CD4-positive, CD25-positive, alpha-beta regulatory T cell (primary cell): ENCODE data around the gene ZFC3H1. TPM values are rescaled to one million over a fixed set of nuclear protein-coding genes. Genes with fewer than 3 reads are reported as not detected.

Source experiments
- ATAC-seq, 2 donors: fragments of 150-1000 bp; cut with Tn5 transposase; one replicate each; pipeline ENCODE4 v1.10.0; 2021; ENCODE audit warnings: low read depth in 2 of 2, moderate number of reproducible peaks in 2 of 2, moderate library complexity in 1 of 2
- DNase-seq, 3 donors: peaks; one replicate each; pipeline versions ENCODE4 v3.0.0 to v3.0.0-alpha.2; 2012 to 2022; ENCODE audit warnings: mixed read lengths in 1 of 3
- H3K27ac ChIP-seq: one replicate; pipeline ENCODE4 v1.7.0; 2013; ENCODE audit warnings: mild to moderate bottlenecking, low read length; ENCODE audit not compliant: insufficient read depth, poor library complexity, severe bottlenecking
- H3K27me3 ChIP-seq: one replicate; pipeline ENCODE4 v1.7.0; 2013; ENCODE audit warnings: low read length; ENCODE audit not compliant: control insufficient read depth, insufficient read depth
- H3K36me3 ChIP-seq: one replicate; pipeline ENCODE4 v1.7.0; 2013; ENCODE audit warnings: mild to moderate bottlenecking, low read length, moderate library complexity; ENCODE audit not compliant: control insufficient read depth, insufficient read depth
- H3K4me1 ChIP-seq: 2 replicates; pipeline ENCODE4 v1.7.0; 2013; ENCODE audit warnings: mild to moderate bottlenecking, low read length; ENCODE audit not compliant: insufficient read depth, control insufficient read depth, poor library complexity, severe bottlenecking
- H3K4me3 ChIP-seq: one replicate; pipeline ENCODE4 v1.7.0; 2013; ENCODE audit warnings: low read depth, mild to moderate bottlenecking, low read length, moderate library complexity
- H3K9me3 ChIP-seq, 2 experiments: 1 replicate in 1 of 2; 2 replicates in 1 of 2; pipeline ENCODE4 v1.7.0; 2013; ENCODE audit warnings: low read length in 2 of 2, mild to moderate bottlenecking in 1 of 2, moderate library complexity in 1 of 2; ENCODE audit not compliant: control insufficient read depth in 2 of 2
- H3K27ac Mint-ChIP-seq, 3 donors: one replicate each; pipeline ENCODE4 v1.8.0; 2020 to 2022; ENCODE audit warnings: mild to moderate bottlenecking in 3 of 3, mixed read lengths in 3 of 3, moderate library complexity in 2 of 3
- H3K27me3 Mint-ChIP-seq: one replicate; pipeline ENCODE4 v1.8.0; 2022; ENCODE audit warnings: mild to moderate bottlenecking, mixed read lengths
- H3K36me3 Mint-ChIP-seq: one replicate; pipeline ENCODE4 v1.8.0; 2020; ENCODE audit warnings: mixed read lengths
- H3K4me1 Mint-ChIP-seq, 4 donors: one replicate each; pipeline ENCODE4 v1.8.0; 2020 to 2022; ENCODE audit warnings: mixed read lengths in 4 of 4, mild to moderate bottlenecking in 1 of 4
- H3K4me3 Mint-ChIP-seq, 4 donors: one replicate each; pipeline ENCODE4 v1.8.0; 2020 to 2022; ENCODE audit warnings: mild to moderate bottlenecking in 4 of 4, mixed read lengths in 4 of 4, moderate library complexity in 3 of 4
- H3K9me3 Mint-ChIP-seq, 7 donors: one replicate each; pipeline ENCODE4 v1.8.0; 2020 to 2022; ENCODE audit warnings: mixed read lengths in 7 of 7, mild to moderate bottlenecking in 3 of 7, moderate library complexity in 2 of 7
- polyA plus RNA-seq, 4 donors: library from polyadenylated mRNA; unstranded; fragments of 300-500 nt; fragmentation: Illumina TruSeq; gene quantifications; one replicate each; pipeline ENCODE4 v1.2.3, GENCODE V29; 2021
- total RNA-seq: library from RNA; stranded (reverse); gene quantifications from one replicate; pipeline ENCODE4 v1.2.3, GENCODE V29; 2022

Gene ZFC3H1
- total and polyA plus RNA-seq, 5 donors from 2014 or later: 20.0 to 155 (median 29.1) TPM

- no peaks in the 10 kb centered on the region for H3K27me3 ChIP-seq
- H3K4me1 ChIP-seq: no peaks in the 10 kb centered on the region
- ATAC-seq: no peak
- H3K27me3 Mint-ChIP-seq: no peaks in the 10 kb centered on the region
- H3K4me1 Mint-ChIP-seq: peaks cover 11 to 27% (median 23%) of the 10 kb centered on the region in 4 donors
- DNase-seq: no peak
- H3K4me3 Mint-ChIP-seq: no peak overlapping the region
- no peak overlapping the region for H3K4me3 ChIP-seq
- H3K27ac Mint-ChIP-seq: peak overlapping the region in 1 of 3 donors; percentile 76
- no peak overlapping the region for H3K27ac ChIP-seq
- no peaks in the 10 kb centered on the region for H3K9me3 ChIP-seq
- H3K36me3 Mint-ChIP-seq: peaks cover 47% of the 10 kb centered on the region
- no peaks in the 10 kb centered on the region for H3K9me3 Mint-ChIP-seq
- peaks cover 97% of the 10 kb centered on the region for H3K36me3 ChIP-seq
These were observed 36.9 kb downstream of the ZFC3H1 start for GRCh38 chr12:71626768-71627167.

DNA sequence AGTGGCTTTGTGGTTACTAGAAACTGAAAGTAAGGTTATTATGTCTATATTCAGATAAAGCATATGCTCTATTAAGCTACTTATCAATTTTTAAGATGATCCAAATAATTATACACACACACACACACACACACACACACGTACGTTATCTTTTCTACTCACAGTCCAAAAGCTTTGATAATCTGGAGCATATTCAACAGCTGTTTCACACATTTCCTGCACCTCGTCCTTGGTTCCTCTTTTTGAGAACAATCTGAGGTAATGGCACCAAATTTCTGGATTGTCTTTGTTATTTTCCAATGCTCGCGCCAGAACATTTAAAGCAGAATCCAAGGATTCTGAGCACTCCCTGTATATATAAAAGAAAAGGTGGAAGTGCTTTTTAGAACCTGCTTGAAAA lies 37.5 kb downstream of the ZFC3H1 start:
- DNase-seq (peak in 1 of 3 donors; percentile 15), ATAC-seq (no peak)
- Histone ChIP-seq H3K4me1 (no peaks in the 10 kb centered on the region), H3K27me3 (no peaks in the 10 kb centered on the region), H3K4me3 (peak overlapping the region; percentile 22), H3K36me3 (peaks cover 94% of the 10 kb centered on the region), H3K9me3 (no peaks in the 10 kb centered on the region), H3K27ac (no peak overlapping the region)
- peaks cover 51% of the 10 kb centered on the region for H3K36me3 Mint-ChIP-seq
- H3K4me3 Mint-ChIP-seq: peak overlapping the region in 1 of 4 donors; percentile 3
- H3K27ac Mint-ChIP-seq: peak overlapping the region; percentile 28 to 76 (median 65)
- no peaks in the 10 kb centered on the region for H3K9me3 Mint-ChIP-seq
- H3K27me3 Mint-ChIP-seq: no peaks in the 10 kb centered on the region
- H3K4me1 Mint-ChIP-seq: peaks cover 11 to 30% (median 24%) of the 10 kb centered on the region in 4 donors

GRCh38 chr12:71625476-71625875 lies 38.2 kb downstream of the ZFC3H1 start:
- ATAC-seq (no peak), DNase-seq (no peak)
- H3K9me3 Mint-ChIP-seq: no peaks in the 10 kb centered on the region
- H3K4me1 ChIP-seq: no peaks in the 10 kb centered on the region
- no peaks in the 10 kb centered on the region for H3K9me3 ChIP-seq
- peaks cover 95% of the 10 kb centered on the region for H3K36me3 ChIP-seq
- H3K36me3 Mint-ChIP-seq: peaks cover 53% of the 10 kb centered on the region
- H3K27me3 ChIP-seq: no peaks in the 10 kb centered on the region
- H3K27me3 Mint-ChIP-seq: no peaks in the 10 kb centered on the region
- peak overlapping the region; percentile 22 for H3K4me3 ChIP-seq
- no peak overlapping the region for H3K27ac Mint-ChIP-seq
- H3K4me3 Mint-ChIP-seq: no peak overlapping the region
- H3K27ac ChIP-seq: no peak overlapping the region
- H3K4me1 Mint-ChIP-seq: peaks cover 17 to 36% (median 24%) of the 10 kb centered on the region in 4 donors

DNA sequence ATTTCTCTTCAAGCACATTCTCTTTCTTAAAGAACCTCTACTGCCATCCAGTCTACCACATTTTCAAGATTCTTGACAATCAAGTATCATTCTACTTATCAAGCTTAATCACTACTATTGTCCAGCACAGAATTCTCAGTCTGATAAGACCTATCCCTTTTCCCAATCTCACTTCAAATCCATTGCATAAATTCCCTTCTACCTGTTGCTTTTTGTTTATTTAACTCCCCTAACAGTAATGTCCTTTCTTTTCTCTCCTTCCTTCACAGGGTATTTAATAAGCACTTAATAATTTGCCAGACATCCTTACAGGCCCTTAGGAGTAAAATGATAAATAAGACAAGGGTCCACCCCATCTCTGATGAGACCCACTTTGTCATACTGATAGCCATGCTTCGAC lies 41.7 kb downstream of the ZFC3H1 start:
- H3K9me3 Mint-ChIP-seq: no peaks in the 10 kb centered on the region
- peaks cover 21 to 30% (median 26%) of the 10 kb centered on the region in 4 donors for H3K4me1 Mint-ChIP-seq
- Histone ChIP-seq H3K9me3 (no peaks in the 10 kb centered on the region), H3K36me3 (peaks cover 93% of the 10 kb centered on the region), H3K27me3 (no peaks in the 10 kb centered on the region), H3K4me1 (no peaks in the 10 kb centered on the region), H3K27ac (no peak overlapping the region), H3K4me3 (no peak overlapping the region)
- no peaks in the 10 kb centered on the region for H3K27me3 Mint-ChIP-seq
- H3K27ac Mint-ChIP-seq: peak overlapping the region in 1 of 3 donors; percentile 2
- H3K36me3 Mint-ChIP-seq: peaks cover 58% of the 10 kb centered on the region
- H3K4me3 Mint-ChIP-seq: no peak overlapping the region
- no peak for ATAC-seq
- no peak for DNase-seq

DNA sequence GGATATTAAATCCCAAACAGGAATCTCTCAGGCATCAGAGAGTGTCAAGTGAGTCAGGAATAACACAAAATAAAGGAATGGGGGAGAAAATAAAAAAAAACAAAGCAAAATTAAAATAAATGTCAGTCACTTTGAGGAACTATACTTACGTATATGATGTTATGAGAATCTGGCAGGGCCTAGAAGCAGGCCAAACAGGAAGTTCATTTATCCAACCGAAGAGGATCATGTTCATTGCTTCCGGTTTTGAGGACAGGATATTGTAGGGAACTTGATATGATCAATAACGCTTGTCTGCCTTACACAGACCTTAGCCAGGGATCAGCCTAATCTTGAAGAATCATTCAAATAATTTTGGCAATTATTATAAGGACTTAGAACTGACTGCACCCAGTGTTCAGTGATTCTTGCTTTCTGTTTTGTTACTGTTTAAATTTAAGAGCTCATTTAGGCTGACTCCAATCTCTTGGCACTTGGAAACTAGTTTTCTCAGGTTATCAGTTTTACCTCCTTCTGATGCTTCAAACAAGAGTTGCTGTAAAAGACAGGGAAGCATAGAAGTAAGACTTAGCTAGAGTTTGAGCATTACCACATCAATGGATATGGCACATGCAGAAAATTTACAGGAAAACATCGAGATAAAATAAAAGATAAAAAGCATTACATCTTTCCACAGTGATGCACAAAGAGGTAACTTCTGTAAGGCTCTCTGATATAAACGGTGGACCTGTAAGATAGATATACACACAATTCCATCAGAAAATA lies 53.4 kb downstream of the ZFC3H1 start:
- H3K4me1 ChIP-seq: peaks cover 4% of the 10 kb centered on the region
- ATAC-seq (peak; percentile 50 to 67), DNase-seq (peak in 1 of 3 donors; percentile 37)
- no peaks in the 10 kb centered on the region for H3K9me3 Mint-ChIP-seq
- H3K4me3 Mint-ChIP-seq: peak overlapping the region in 2 of 4 donors; percentile 1 to 2
- H3K36me3 ChIP-seq: peaks cover 84% of the 10 kb centered on the region
- H3K36me3 Mint-ChIP-seq: peaks cover 48% of the 10 kb centered on the region
- H3K27ac Mint-ChIP-seq: peak overlapping the region; percentile 71 to 91 (median 82)
- H3K27ac ChIP-seq: peak overlapping the region; percentile 41
- H3K27me3 ChIP-seq: no peaks in the 10 kb centered on the region
- H3K27me3 Mint-ChIP-seq: no peaks in the 10 kb centered on the region
- peaks cover 8 to 24% (median 18%) of the 10 kb centered on the region in 4 donors for H3K4me1 Mint-ChIP-seq
- no peaks in the 10 kb centered on the region for H3K9me3 ChIP-seq
- peak overlapping the region; percentile 33 for H3K4me3 ChIP-seq

DNA sequence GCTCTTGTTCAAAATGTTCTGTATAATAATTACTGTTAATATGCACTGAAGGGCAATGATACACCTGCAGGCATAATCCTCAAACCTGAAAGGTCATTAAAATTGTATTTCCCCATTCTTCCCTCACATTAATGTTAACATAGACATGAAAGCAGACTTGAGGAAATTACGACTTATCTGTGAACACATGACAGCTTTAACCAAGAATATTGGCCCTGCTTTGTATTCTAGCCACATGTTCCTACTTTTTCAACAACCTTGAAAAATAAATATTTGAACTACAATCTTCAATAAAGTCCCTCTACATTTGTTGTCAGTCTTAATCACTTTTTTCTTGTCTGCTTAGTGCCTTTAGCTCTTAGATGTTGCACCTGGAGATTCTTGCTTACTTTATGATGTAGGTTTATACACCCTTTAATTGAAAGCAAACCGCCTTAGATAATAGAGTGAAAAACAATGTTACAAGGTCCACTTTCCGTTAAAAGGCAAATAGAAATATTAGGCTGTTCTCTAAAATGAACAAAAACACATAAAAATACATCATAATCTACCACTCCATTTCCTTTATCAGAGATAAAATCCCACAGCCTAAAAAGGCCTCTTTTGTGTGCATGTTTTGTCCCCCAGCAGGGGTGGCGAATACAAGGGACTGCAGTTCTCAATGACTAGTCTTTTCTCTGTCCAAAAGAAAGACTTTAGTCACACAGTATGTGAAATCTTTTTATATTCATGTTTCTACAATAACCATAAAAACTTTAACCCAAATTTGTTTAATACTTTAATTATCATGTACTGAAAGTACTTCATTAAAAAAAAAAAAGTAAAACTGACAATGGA lies 55.9 kb downstream of the ZFC3H1 start:
- H3K27ac Mint-ChIP-seq: peak overlapping the region in 2 of 3 donors; percentile 9 to 74

GRCh38 chr12:71605039-71605438 lies 58.6 kb downstream of the ZFC3H1 start:
- DNase-seq (no peak), ATAC-seq (no peak)
- H3K27ac ChIP-seq: no peak overlapping the region
- peaks cover 34% of the 10 kb centered on the region for H3K36me3 ChIP-seq
- H3K27me3 Mint-ChIP-seq: no peaks in the 10 kb centered on the region
- peaks cover 0 to 11% (median 5%) of the 10 kb centered on the region in 4 donors for H3K4me1 Mint-ChIP-seq
- peaks cover 17% of the 10 kb centered on the region for H3K36me3 Mint-ChIP-seq
- H3K9me3 Mint-ChIP-seq: no peaks in the 10 kb centered on the region
- H3K9me3 ChIP-seq: no peaks in the 10 kb centered on the region
- H3K27me3 ChIP-seq: no peaks in the 10 kb centered on the region
- no peak overlapping the region for H3K27ac Mint-ChIP-seq
- H3K4me3 Mint-ChIP-seq: no peak overlapping the region
- H3K4me1 ChIP-seq: no peaks in the 10 kb centered on the region
- no peak overlapping the region for H3K4me3 ChIP-seq

More for the DNA sequence above, 55.9 kb downstream of the ZFC3H1 start:
- Mint-ChIP-seq H3K27me3 (no peaks in the 10 kb centered on the region), H3K4me1 (peaks cover 8 to 19% (median 12%) of the 10 kb centered on the region in 4 donors), H3K9me3 (no peaks in the 10 kb centered on the region), H3K36me3 (peaks cover 32% of the 10 kb centered on the region), H3K4me3 (no peak overlapping the region)
- no peaks in the 10 kb centered on the region for H3K9me3 ChIP-seq
- peaks cover 4% of the 10 kb centered on the region for H3K4me1 ChIP-seq
- no peak overlapping the region for H3K27ac ChIP-seq
- H3K4me3 ChIP-seq: no peak overlapping the region
- ATAC-seq (no peak), DNase-seq (no peak)
- no peaks in the 10 kb centered on the region for H3K27me3 ChIP-seq
- peaks cover 59% of the 10 kb centered on the region for H3K36me3 ChIP-seq
